Testis (tissue), 3 donors: Measurements from ENCODE around the gene SCAPER. TPM values are rescaled to one million over a fixed set of nuclear protein-coding genes. Genes with fewer than 3 reads are reported as not detected.
A peak's percentile ranks its signal among the peaks of the same experiment; 100 is the strongest.

Experiments
- DNase-seq: peaks from one replicate; pipeline ENCODE4 v3.0.0-alpha.2; 2019
- H3K27ac ChIP-seq, 2 donors: fragments of 200-600 bp; sonication (generic); one replicate each; pipeline ENCODE4 v1.5.1; 2019
- H3K27me3 ChIP-seq: fragments of 200-600 bp; sonication (generic); one replicate; pipeline ENCODE4 v1.5.1; 2019
- H3K36me3 ChIP-seq: fragments of 200-600 bp; sonication (generic); one replicate; pipeline ENCODE4 v1.5.1; 2017; ENCODE audit warnings: low read depth; ENCODE audit errors: missing control alignments
- H3K4me1 ChIP-seq: fragments of 200-600 bp; sonication (generic); one replicate; pipeline ENCODE4 v1.5.1; 2019
- H3K4me3 ChIP-seq, 2 donors: fragments of 200-600 bp; sonication (generic); one replicate each; pipeline ENCODE4 v1.5.1; 2017 to 2019
- H3K9me3 ChIP-seq: fragments of 200-600 bp; sonication (generic); one replicate; pipeline ENCODE4 v1.5.1; 2017
- CTCF ChIP-seq, 3 experiments: fragments of 450-650 bp in 2 of 3; fragments of 200-600 bp in 1 of 3; sonication (generic) in 1 of 3; IDR thresholded peaks; one replicate each; pipeline ENCODE4 v1.5.1; 2016 to 2019; ENCODE audit warnings: antibody characterized with exemption in 3 of 3, mild to moderate bottlenecking in 2 of 3, moderate library complexity in 1 of 3
- POLR2A ChIP-seq: fragments of 450-650 bp; IDR thresholded peaks from one replicate; pipeline ENCODE4 v1.6.1; 2017; ENCODE audit warnings: antibody characterized with exemption, mild to moderate bottlenecking, moderate library complexity
- WGBS, 2 donors: methylation state at CpG; one replicate each; pipeline ENCODE4 v1.1.5; 2018; 5-methylcytosine and 5-hydroxymethylcytosine counted together
- intact Hi-C: fragments of 100-400 bp; cut with DNase I; formaldehyde crosslinking; loops from one replicate; pipeline ENCODE4 v1.15.1; 2023; ENCODE audit warnings: low total_unique reads
- polyA plus RNA-seq: library from polyadenylated mRNA; stranded (reverse); fragments of 350-450 nt; fragmentation: Illumina TruSeq; extraction: RNeasy Lipid Tissue Mini Kit (QIAGEN cat#74804); gene quantifications from one replicate; pipeline ENCODE4 v1.2.3, GENCODE V29; 2014; ENCODE audit warnings: low read depth, low replicate concordance; ENCODE audit not compliant: insufficient read depth
- total RNA-seq, 2 donors: library from RNA; depleted of rRNA; stranded (reverse); fragments of >200 nt; gene quantifications; one replicate each; pipeline ENCODE4 v1.2.3, GENCODE V29; 2016

Gene SCAPER
- total and polyA plus RNA-seq, 3 donors from 2014 or later = 43.7 to 60.7 (median 54.8) TPM

GRCh38 chr15:76930831-76931396 is 25.8 kb upstream of the SCAPER start:
- no peaks in the 10 kb centered on the region for H3K9me3 ChIP-seq
- WGBS, 2 donors = 15 to 17% methylated on average over 7 of the region's 7 CpGs
- TF ChIP-seq POLR2A (no peak), CTCF (IDR thresholded peaks at IDR 0.05) (no peak)
- no peak for DNase-seq
- H3K4me3 ChIP-seq = peak overlapping the region; percentile 60 to 78
- H3K27ac ChIP-seq = peak overlapping the region; percentile 66 to 82
- no peaks in the 10 kb centered on the region for H3K36me3 ChIP-seq
- intact Hi-C loops = no loop called here
- H3K27me3 ChIP-seq = no peaks in the 10 kb centered on the region
- peaks cover 4% of the 10 kb centered on the region for H3K4me1 ChIP-seq

- Histone ChIP-seq H3K27ac (no peak overlapping the region), H3K27me3 (no peaks in the 10 kb centered on the region), H3K4me3 (no peak overlapping the region), H3K36me3 (no peaks in the 10 kb centered on the region), H3K9me3 (no peaks in the 10 kb centered on the region), H3K4me1 (peaks cover 4% of the 10 kb centered on the region)
- TF ChIP-seq POLR2A (no peak), CTCF (IDR thresholded peaks at IDR 0.05) (no peak)
- intact Hi-C loops = no loop called here
- DNase-seq = no peak
Observed at GRCh38 chr15:76929011-76929760, 24.0 kb upstream of the SCAPER start.

GRCh38 chr15:76928201-76928600 is 23.1 kb upstream of the SCAPER start:
- H3K4me3 ChIP-seq = no peak overlapping the region
- peaks cover 4% of the 10 kb centered on the region for H3K4me1 ChIP-seq
- H3K9me3 ChIP-seq = no peaks in the 10 kb centered on the region
- no peak for TF ChIP-seq CTCF (IDR thresholded peaks at IDR 0.05)
- H3K36me3 ChIP-seq = no peaks in the 10 kb centered on the region
- WGBS, 2 donors = 84 to 89% methylated on average over 3 of the region's 3 CpGs
- no peak overlapping the region for H3K27ac ChIP-seq
- no peaks in the 10 kb centered on the region for H3K27me3 ChIP-seq
- no peak for DNase-seq
- intact Hi-C loops = no loop called here

GRCh38 chr15:76916369-76916768 is 11.2 kb upstream of the SCAPER start:
- Histone ChIP-seq H3K36me3 (no peaks in the 10 kb centered on the region), H3K27ac (no peak overlapping the region), H3K4me1 (no peaks in the 10 kb centered on the region), H3K4me3 (no peak overlapping the region), H3K27me3 (no peaks in the 10 kb centered on the region), H3K9me3 (no peaks in the 10 kb centered on the region)
- no peak for TF ChIP-seq POLR2A
- no peak for TF ChIP-seq CTCF (IDR thresholded peaks at IDR 0.05)
- DNase-seq = no peak
- 69 to 100% methylated on average over 4 to 10 of the region's 13 CpGs for WGBS, 2 donors
- intact Hi-C loops = no loop called here

- H3K4me3 ChIP-seq = no peak overlapping the region
- WGBS, 2 donors = 58 to 66% methylated on average over 2 of the region's 2 CpGs
- H3K27me3 ChIP-seq = no peaks in the 10 kb centered on the region
- DNase-seq = no peak
- H3K27ac ChIP-seq = no peak overlapping the region
- no peaks in the 10 kb centered on the region for H3K4me1 ChIP-seq
- no peaks in the 10 kb centered on the region for H3K36me3 ChIP-seq
- TF ChIP-seq CTCF (IDR thresholded peaks at IDR 0.05) (no peak), POLR2A (no peak)
- no peaks in the 10 kb centered on the region for H3K9me3 ChIP-seq
- intact Hi-C loops = no loop called here
Observed at GRCh38 chr15:76913737-76914136, 8.6 kb upstream of the SCAPER start.
